Neuronal stem cell (in vitro differentiated cells): ENCODE measurements around the gene LGMN.

ENCODE experiments used
- DNase-seq: peaks from one replicate; pipeline ENCODE4 v3.0.0-alpha.2; 2013; ENCODE audit warnings: low spot score
- H2AFZ ChIP-seq: one replicate; pipeline ENCODE4 v1.6.1; 2013; ENCODE audit warnings: mild to moderate bottlenecking, low read length, inconsistent platforms
- H2AK5ac ChIP-seq: 2 replicates; pipeline ENCODE4 v1.6.1; 2013; ENCODE audit warnings: low read depth, mild to moderate bottlenecking, inconsistent platforms, low read length, moderate library complexity, mixed read lengths
- H2BK120ac ChIP-seq: 2 replicates; pipeline ENCODE4 v1.6.1; 2013; ENCODE audit warnings: low read depth, mild to moderate bottlenecking, inconsistent platforms, low read length, moderate library complexity, mixed read lengths
- H2BK12ac ChIP-seq: one replicate; pipeline ENCODE4 v1.6.1; 2013; ENCODE audit warnings: low read length, inconsistent platforms
- H2BK15ac ChIP-seq: 2 replicates; pipeline ENCODE4 v1.6.1; 2013; ENCODE audit warnings: mild to moderate bottlenecking, low read length, inconsistent platforms, mixed read lengths
- H2BK5ac ChIP-seq: one replicate; pipeline ENCODE4 v1.6.1; 2013; ENCODE audit warnings: inconsistent platforms, mild to moderate bottlenecking, low read length, moderate library complexity
- H3K14ac ChIP-seq: one replicate; pipeline ENCODE4 v1.6.1; 2013; ENCODE audit warnings: low read length, inconsistent platforms
- H3K18ac ChIP-seq: 2 replicates; pipeline ENCODE4 v1.6.1; 2013; ENCODE audit warnings: low read length, inconsistent platforms
- H3K23ac ChIP-seq: 2 replicates; pipeline ENCODE4 v1.6.1; 2013; ENCODE audit warnings: low read depth, mild to moderate bottlenecking, mixed read lengths, low read length, inconsistent platforms; ENCODE audit not compliant: poor library complexity
- H3K27ac ChIP-seq: replicated peaks from 3 replicates; pipeline ENCODE4 v1.5.1; 2013; ENCODE audit warnings: low read length, inconsistent platforms
- H3K27me3 ChIP-seq, 3 experiments: 2 replicates each; pipeline ENCODE4 v1.6.1; 2013; ENCODE audit warnings: low read length in 3 of 3, mild to moderate bottlenecking in 2 of 3, inconsistent platforms in 1 of 3, low read depth in 1 of 3, mixed read lengths in 1 of 3, moderate library complexity in 1 of 3; ENCODE audit not compliant: control insufficient read depth in 3 of 3, insufficient read depth in 3 of 3
- H3K36me3 ChIP-seq, 2 donors: replicated peaks in 1 of 2; 2 replicates each; pipeline ENCODE4 v1.6.1; 2013; ENCODE audit warnings: low read length in 2 of 2; ENCODE audit not compliant: control insufficient read depth in 2 of 2, insufficient read depth in 2 of 2
- H3K4ac ChIP-seq: 2 replicates; pipeline ENCODE4 v1.6.1; 2013; ENCODE audit warnings: inconsistent platforms, mild to moderate bottlenecking, low read length, moderate library complexity
- H3K4me1 ChIP-seq, 2 donors: 1 replicate in 1 of 2; 2 replicates in 1 of 2; pipeline ENCODE4 v1.6.1; 2013; ENCODE audit warnings: low read length in 2 of 2, low read depth in 1 of 2; ENCODE audit not compliant: control insufficient read depth in 2 of 2, insufficient read depth in 1 of 2
- H3K4me2 ChIP-seq: one replicate; pipeline ENCODE4 v1.6.1; 2013; ENCODE audit warnings: mild to moderate bottlenecking, low read length, inconsistent platforms; ENCODE audit not compliant: insufficient read depth, poor library complexity, severe bottlenecking
- H3K4me3 ChIP-seq, 2 donors: 2 replicates each; pipeline ENCODE4 v1.5.1; 2013; ENCODE audit warnings: low read length in 2 of 2, mild to moderate bottlenecking in 2 of 2, inconsistent platforms in 1 of 2, moderate library complexity in 1 of 2
- H3K79me1 ChIP-seq: one replicate; pipeline ENCODE4 v1.6.1; 2013; ENCODE audit warnings: low read depth, mild to moderate bottlenecking, inconsistent platforms, low read length, moderate library complexity
- H3K9ac ChIP-seq: one replicate; pipeline ENCODE4 v1.6.1; 2013; ENCODE audit warnings: mild to moderate bottlenecking, low read depth, low read length, inconsistent platforms; ENCODE audit not compliant: poor library complexity
- H3K9me3 ChIP-seq, 2 donors: replicated peaks in 1 of 2; 2 replicates each; pipeline versions ENCODE3 to v1.6.1; 2013; ENCODE audit warnings: low read length in 2 of 2, mild to moderate bottlenecking in 2 of 2, inconsistent platforms in 1 of 2, low read depth in 1 of 2, mixed read lengths in 1 of 2, moderate library complexity in 1 of 2; ENCODE audit not compliant: control insufficient read depth in 2 of 2, insufficient read depth in 1 of 2
- H4K8ac ChIP-seq: one replicate; pipeline ENCODE4 v1.6.1; 2013; ENCODE audit warnings: low read depth, mild to moderate bottlenecking, inconsistent platforms, low read length, moderate library complexity
- H4K91ac ChIP-seq: one replicate; pipeline ENCODE4 v1.6.1; 2013; ENCODE audit warnings: low read length, low read depth, mild to moderate bottlenecking, inconsistent platforms; ENCODE audit not compliant: poor library complexity
- WGBS, 2 donors: extraction: QIAGEN DNeasy Blood & Tissue Kit; methylation state at CpG; one replicate each; pipeline ENCODE4 v1.1.7; 2013; ENCODE audit warnings: missing lambda C conversion rate in 2 of 2, mixed read lengths in 1 of 2; ENCODE audit not compliant: insufficient read length in 2 of 2, insufficient replicate concordance in 1 of 2; ENCODE audit errors: extremely low coverage in 2 of 2; 5-methylcytosine and 5-hydroxymethylcytosine counted together

Gene LGMN

DNA sequence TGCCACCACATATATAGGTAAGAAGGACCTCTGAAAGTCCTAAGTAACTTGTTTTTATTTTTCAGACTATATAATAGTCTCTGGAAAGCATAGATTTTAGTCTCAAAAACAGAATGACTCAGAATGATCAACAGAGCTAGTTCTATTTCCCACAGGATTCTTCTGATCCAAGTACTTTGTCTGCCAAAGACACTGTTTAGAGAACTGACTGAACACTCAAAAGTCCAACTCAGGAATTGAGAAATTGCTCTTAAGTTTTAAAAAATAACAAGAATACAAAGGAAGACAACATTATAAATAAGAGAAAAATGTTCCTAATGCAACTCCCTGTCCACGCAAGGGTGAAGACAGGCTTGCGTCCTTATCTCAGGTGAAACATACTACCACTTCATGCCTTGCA lies 29.0 kb downstream of the LGMN start:
- H2BK12ac ChIP-seq = no peak overlapping the region
- H3K4me2 ChIP-seq = no peak overlapping the region
- no peaks in the 10 kb centered on the region for H3K27me3 ChIP-seq
- no peak overlapping the region for H2BK5ac ChIP-seq
- H3K18ac ChIP-seq = no peak overlapping the region
- no peak overlapping the region for H4K91ac ChIP-seq
- no peak overlapping the region for H3K9ac ChIP-seq
- no peak overlapping the region for H3K4me3 ChIP-seq
- H2AFZ ChIP-seq = no peak overlapping the region
- no peak overlapping the region for H2BK120ac ChIP-seq
- H3K23ac ChIP-seq = no peak overlapping the region
- WGBS, 2 donors = no CpG with 5 or more reads among the region's 2 CpGs
- H3K4ac ChIP-seq = no peak overlapping the region
- H4K8ac ChIP-seq = no peak overlapping the region
- H3K36me3 ChIP-seq = peaks cover 2 to 17% of the 10 kb centered on the region in 2 donors
- H2BK15ac ChIP-seq = no peak overlapping the region
- no peaks in the 10 kb centered on the region for H3K4me1 ChIP-seq
- H3K9me3 ChIP-seq = peaks cover 0 to 4% of the 10 kb centered on the region in 2 donors
- H2AK5ac ChIP-seq = no peak overlapping the region
- no peak overlapping the region for H3K14ac ChIP-seq
- no peak for DNase-seq
- H3K79me1 ChIP-seq = peaks cover 4% of the 10 kb centered on the region
- no peak overlapping the region for H3K27ac ChIP-seq

DNA sequence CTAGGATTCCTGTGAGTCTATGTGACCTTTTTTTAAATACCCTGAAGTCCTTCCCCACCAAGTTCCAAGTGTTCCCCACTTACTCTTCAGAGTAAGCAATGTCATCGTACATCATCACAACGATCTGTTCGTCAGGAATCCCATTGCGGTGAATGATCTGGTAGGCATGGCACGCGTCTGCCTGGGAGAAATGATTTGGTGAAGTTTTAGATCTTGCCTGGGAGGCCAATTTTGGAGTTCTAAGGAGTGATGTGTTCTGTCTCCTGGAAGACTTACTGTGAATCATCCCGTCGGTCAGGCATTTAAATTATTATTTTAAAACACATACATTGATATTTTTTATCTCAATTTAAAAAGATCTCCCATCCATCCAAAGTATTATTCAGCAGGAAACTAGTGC lies 29.8 kb downstream of the LGMN start:
- Histone ChIP-seq H3K23ac (no peak overlapping the region), H2BK120ac (no peak overlapping the region), H3K27ac (no peak overlapping the region), H2BK12ac (no peak overlapping the region), H3K18ac (no peak overlapping the region), H2AFZ (no peak overlapping the region), H3K79me1 (peaks cover 4% of the 10 kb centered on the region), H3K14ac (no peak overlapping the region), H4K8ac (no peak overlapping the region), H3K4ac (no peak overlapping the region), H2BK5ac (no peak overlapping the region), H2BK15ac (no peak overlapping the region), H3K9me3 (peaks cover 0 to 4% of the 10 kb centered on the region in 2 donors), H3K4me3 (no peak overlapping the region), H3K27me3 (no peaks in the 10 kb centered on the region), H3K9ac (no peak overlapping the region), H4K91ac (no peak overlapping the region), H3K36me3 (peaks cover 2 to 13% of the 10 kb centered on the region in 2 donors), H2AK5ac (no peak overlapping the region), H3K4me1 (no peaks in the 10 kb centered on the region), H3K4me2 (no peak overlapping the region)
- no CpG with 5 or more reads among the region's 8 CpGs for WGBS, 2 donors
- no peak for DNase-seq

DNA sequence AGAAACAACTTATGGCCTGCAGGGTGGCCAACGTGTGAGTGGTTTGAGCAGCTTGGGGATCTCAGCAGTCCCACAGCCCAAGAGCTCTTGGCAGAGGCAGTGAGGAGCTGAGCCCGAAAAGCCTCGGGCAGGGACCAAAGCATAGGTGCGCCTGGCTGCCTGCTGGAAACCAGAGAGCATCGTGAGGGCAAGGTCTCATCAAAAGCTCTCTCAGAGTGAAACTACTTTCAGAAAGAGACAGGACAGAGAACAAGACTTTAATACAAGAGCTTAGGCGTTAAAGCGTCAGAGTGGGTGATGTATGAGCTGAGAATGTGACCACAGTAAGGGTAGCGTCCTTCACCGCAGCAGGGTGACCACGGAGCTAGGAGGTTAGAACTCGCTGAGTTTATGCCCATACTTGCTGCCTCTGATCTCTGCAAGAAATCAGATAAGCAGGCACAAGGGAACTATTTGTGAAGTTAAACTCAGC lies 30.8 kb downstream of the LGMN start:
- H3K14ac ChIP-seq = no peak overlapping the region
- peaks cover 4% of the 10 kb centered on the region for H3K79me1 ChIP-seq
- no peak overlapping the region for H4K8ac ChIP-seq
- no peak overlapping the region for H3K4me2 ChIP-seq
- no peak overlapping the region for H2AFZ ChIP-seq
- WGBS, 2 donors = no CpG with 5 or more reads among the region's 11 CpGs
- H3K4ac ChIP-seq = no peak overlapping the region
- H2AK5ac ChIP-seq = no peak overlapping the region
- H3K9me3 ChIP-seq = no peaks in the 10 kb centered on the region
- H2BK15ac ChIP-seq = no peak overlapping the region
- no peak overlapping the region for H3K18ac ChIP-seq
- no peak overlapping the region for H4K91ac ChIP-seq
- H3K23ac ChIP-seq = no peak overlapping the region
- no peak overlapping the region for H3K9ac ChIP-seq
- H3K27me3 ChIP-seq = no peaks in the 10 kb centered on the region
- H2BK12ac ChIP-seq = no peak overlapping the region
- no peak overlapping the region for H3K4me3 ChIP-seq
- H3K36me3 ChIP-seq = peaks cover 0 to 12% of the 10 kb centered on the region in 2 donors
- H3K4me1 ChIP-seq = no peaks in the 10 kb centered on the region
- H2BK5ac ChIP-seq = no peak overlapping the region
- no peak for DNase-seq
- H3K27ac ChIP-seq = no peak overlapping the region
- H2BK120ac ChIP-seq = no peak overlapping the region

DNA sequence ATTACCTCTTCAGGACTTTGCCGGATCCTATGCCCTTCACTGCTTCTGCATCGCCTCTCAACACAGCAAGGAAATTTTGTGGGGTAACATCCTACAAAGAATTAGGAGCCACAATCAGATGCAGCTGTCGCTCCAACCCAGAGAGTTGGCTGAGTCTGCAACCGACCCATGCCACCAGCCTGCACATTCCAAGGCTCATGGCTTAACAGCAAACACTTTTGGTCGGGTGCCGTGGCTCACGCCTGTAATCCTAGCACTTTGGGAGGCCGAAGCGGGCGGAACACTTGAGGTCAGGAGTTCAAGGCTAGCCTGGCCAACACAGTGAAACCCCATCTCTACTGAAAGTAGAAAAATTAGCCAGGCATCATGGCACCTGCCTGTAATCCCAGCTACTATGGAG lies 32.3 kb downstream of the LGMN start:
- peaks cover 4% of the 10 kb centered on the region for H3K79me1 ChIP-seq
- H3K4me3 ChIP-seq = no peak overlapping the region
- H2AK5ac ChIP-seq = no peak overlapping the region
- H3K27me3 ChIP-seq = no peaks in the 10 kb centered on the region
- no peaks in the 10 kb centered on the region for H3K4me1 ChIP-seq
- no peak overlapping the region for H3K4me2 ChIP-seq
- WGBS, 2 donors = no CpG with 5 or more reads among the region's 10 CpGs
- no peak overlapping the region for H4K91ac ChIP-seq
- H3K36me3 ChIP-seq = peaks cover 3 to 18% of the 10 kb centered on the region in 2 donors
- H3K14ac ChIP-seq = no peak overlapping the region
- H2BK120ac ChIP-seq = no peak overlapping the region
- H3K27ac ChIP-seq = no peak overlapping the region
- no peak overlapping the region for H4K8ac ChIP-seq
- DNase-seq = no peak
- H2BK15ac ChIP-seq = no peak overlapping the region
- no peak overlapping the region for H2BK5ac ChIP-seq
- no peak overlapping the region for H2BK12ac ChIP-seq
- no peak overlapping the region for H3K18ac ChIP-seq
- H3K4ac ChIP-seq = no peak overlapping the region
- H2AFZ ChIP-seq = no peak overlapping the region
- peak overlapping the region; percentile 61 for H3K9ac ChIP-seq
- no peak overlapping the region for H3K23ac ChIP-seq
- H3K9me3 ChIP-seq = no peaks in the 10 kb centered on the region
